HG03558 (cell line): Measurements from ENCODE around the gene OXGR1.

Source experiments
- ATAC-seq: cut with Tn5 transposase; IDR thresholded peaks from one replicate; pipeline ENCODE4 v1.9.1; 2021; ENCODE audit warnings: moderate number of reproducible peaks; ENCODE audit not compliant: unreplicated experiment; ENCODE audit errors: extremely low read depth

The OXGR1 gene

DNA sequence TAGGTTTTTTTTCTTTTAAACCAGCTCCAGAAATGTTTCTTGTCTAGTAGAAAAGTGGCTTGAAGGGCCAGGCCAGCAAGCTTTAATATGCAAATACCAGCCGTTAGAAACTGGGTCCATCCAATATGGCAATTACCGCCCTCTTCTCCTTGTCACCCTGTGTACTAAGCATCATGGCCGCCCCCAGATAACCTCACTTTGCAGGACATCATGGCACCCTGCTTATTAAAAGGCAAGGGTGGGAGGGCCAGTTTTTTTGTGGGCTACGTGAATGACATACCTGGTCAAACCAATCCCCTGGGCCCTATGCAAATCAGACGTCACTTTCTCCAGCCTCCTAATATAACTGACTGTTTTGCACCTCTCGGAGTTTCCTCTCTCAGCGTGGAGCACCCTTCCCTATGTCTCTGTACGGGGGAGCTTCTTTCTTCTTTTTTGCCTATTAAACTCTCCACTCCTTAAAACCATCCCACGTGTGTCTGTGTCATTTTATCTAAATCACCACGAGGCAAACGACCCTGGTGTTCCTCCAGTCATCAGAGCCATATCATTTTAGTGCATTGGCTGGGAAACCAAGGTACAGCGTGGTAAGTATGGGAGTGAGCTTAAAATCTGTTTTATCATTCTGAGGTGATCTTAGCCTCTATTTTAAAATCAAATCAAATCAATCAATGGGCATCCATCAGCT lies 27.7 kb downstream of the OXGR1 start:
- no peak for ATAC-seq

DNA sequence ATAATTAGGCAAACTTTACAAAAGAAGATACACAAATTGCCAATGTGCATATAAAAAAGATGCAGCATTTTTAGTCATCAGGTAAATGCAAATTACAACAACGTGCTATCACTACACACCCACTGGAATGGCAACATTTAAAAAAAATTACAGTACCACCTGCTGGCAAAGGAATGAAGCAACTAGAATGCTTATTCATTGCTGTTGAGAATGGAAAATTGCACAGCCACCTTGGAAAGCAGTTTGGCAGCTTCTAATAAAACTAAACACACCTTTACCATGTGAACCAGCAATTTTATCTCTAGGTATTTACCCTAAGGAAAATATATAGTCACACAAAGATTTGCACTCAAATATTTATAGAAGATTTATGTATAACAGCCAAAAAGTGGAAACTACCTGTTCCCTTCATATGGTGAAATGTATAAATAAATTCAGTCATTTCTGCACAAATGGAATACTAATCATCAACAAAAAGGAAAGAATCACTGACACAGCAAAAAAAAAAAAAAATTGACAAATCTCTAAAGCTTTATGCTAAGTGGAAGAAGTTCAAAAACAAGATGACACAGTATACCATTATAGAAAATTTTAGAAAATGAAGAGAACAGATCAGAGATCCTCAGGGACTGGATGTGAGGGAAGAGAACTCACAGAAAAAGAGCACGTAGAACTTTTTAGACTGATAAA lies 30.3 kb downstream of the OXGR1 start:
- ATAC-seq, result no peak

DNA sequence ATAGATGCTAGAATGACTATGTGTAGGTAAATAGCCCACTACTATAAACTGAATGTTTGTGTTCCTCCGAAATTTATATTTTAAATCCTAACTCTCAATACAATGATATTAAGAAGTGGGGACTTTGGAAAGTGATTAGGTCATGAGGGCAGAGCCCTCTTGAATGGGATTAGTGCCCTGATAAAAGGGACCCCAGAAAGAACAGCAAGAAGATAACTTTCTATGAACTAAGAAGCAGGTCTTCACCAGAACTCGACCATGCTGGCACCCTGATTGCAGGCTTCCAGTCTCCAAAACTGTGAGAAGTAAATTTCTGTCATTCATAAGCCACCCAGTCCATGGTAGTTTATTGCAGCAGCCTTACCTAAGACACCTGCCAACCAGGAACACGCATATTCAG lies 33.9 kb downstream of the OXGR1 start:
- ATAC-seq, result no peak

DNA sequence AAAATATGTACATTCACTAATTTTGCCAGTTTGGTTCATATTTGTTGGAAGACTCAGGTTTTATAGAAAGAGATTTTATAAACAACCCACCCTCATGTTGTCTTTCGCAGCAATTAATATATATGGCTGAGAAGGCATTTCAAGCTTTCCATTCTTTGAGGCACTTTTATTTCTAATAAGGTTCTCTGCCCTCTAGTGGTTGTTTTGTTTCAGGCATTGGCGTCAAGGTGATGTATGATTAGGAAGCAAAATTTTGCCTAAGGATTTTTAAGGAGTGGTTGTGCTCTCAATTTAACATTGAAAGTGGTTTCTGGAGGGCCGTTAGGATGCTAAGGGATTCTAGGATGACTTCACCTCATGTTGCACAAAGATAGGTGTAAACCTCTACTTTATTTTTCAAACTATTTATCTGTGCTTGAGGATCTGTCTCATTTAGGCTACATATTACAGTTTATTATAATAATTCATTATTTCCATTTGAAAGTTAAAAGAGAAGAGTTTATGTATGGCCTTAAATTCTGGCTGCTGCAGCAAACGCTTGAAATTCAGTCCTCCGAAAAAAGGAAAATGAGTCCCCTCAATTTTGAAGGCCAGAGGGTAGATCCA lies 35.9 kb downstream of the OXGR1 start:
- ATAC-seq, result peak; percentile 56

DNA sequence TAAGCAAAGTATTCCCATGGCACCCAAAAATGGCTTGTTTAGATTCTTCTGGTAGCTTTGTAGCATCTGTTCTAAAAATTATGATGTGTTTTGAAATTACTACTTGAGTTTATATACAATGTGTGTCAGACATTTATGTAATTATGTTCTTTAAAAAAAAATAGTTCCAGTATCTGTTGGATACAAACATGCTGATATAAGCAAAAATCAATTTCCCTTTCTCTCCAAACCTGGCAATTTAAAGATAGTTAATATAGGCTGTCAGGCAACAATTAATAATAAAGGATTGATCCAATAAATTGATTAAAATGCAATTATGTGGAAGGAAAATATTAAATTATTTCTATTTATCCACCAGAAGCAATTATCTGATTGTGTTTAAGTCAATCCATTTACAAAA lies 41.7 kb downstream of the OXGR1 start:
- ATAC-seq, result no peak

DNA sequence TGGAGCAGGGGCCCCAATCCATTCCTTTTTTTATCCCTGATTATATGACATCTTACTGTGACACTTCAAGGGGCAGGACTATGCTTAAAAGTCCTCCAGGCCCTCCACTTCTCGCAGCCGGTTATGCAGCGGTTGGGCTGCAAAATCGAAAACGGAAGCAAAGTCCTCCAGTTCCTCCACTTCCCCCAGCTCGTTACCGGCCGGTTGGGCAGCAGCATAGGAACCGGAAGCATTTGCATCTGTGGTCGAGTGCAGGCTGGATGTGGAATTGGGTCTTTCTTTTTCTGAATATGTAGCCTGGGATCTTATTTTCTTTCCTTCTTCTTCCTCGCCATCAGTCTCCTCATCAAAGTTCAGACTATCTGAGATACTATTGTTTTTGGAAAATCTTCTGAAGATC lies 46.1 kb downstream of the OXGR1 start:
- ATAC-seq, result no peak

DNA sequence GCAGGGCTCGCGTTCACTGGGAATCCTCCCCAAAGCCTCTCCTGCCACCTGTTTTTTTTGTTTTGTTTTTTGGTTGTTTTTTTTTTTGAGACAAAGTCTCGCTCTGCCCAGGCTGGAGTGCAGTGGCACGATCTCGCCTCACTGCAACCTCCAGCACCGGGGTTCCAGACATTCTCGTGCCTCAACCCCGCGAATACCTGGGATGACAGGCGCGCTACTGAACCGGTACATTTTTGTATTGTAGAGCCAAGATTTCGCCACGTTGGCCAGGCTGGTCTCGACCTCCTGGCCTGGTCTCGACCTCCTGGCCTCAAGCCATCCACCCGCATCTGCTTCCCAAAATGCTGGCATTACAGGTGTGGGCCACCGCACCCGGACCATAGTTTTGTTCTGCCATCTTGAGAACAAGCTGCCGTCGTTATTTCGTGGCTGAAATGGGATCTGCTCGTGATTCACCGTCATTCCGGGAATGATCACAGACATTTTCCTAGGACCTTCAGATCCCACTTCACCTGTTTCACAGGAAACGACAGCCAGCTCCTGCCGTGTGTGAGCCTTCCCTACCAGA lies 46.8 kb downstream of the OXGR1 start:
- no peak for ATAC-seq

DNA sequence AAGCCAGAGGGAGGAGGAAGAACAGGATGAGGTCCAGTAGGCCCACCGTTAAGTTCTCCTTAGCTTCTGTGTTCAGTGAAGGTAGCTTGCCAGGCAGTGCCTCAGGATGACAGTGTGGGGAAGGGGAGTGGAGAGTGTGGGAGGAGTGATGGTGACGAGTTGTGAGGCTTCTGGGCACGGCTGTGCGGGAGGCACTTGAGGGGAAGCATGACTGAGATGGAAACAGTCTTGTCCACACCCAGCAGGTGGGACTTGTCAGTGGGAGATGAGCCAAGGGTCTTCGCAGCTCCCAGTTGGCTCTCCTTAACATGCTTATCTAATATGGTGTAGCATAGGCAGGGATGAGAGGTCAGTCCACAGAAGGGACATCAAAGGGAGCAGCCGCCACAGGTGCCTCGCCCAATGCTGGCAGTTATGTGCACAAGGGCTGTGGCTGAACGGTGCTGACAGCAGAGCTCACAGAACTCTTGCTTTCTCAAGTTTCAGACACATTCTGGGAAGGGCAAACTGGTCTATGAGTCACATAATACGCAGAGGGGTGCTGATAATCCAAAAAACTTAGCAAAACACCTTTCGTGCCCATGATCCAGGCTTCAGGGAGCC lies 47.5 kb downstream of the OXGR1 start:
- ATAC-seq, result no peak

DNA sequence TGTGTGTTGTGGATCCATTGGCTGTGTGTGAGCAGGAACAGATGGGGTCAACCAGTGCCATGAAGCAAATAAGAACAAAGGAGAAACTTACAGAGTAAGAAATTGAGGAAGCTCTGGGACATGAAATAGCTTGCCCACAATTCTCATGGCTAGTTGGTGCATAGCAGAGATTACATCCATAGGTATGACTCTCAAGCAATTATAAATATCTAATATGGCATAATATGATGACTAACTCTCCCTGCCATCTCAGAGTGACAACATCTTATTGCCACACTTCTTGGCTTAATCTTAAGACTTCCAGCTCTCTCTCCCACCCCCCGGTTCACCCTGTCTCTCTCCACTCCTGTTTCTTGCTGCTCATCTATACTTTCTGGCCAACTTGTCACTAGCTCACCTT lies 53.3 kb downstream of the OXGR1 start:
- no peak for ATAC-seq

DNA sequence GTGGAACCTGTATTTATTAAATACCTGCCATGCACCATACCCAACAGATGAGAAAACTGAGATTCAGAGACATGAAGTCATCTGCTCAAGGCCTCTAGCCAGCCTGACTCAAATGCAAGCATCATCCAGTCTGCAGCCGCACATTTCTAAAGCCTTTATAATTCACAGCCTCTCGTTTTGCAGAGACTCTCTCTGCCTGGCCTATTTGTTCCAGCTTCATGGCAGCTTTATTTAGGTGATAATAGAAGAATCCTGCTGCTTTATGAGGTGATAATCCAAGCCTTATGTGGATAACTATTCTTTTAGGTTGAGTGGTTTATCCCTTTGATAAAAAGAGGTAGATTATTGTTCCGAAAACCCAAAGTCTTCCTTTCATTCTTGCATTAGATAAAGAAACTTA lies 58.4 kb downstream of the OXGR1 start:
- ATAC-seq, result no peak
